Keratinocyte (primary cell): ENCODE data around the gene ZNF177.
"Not testable (repeated sequence)": the region's sequence is repeated elsewhere in the genome, so short reads cannot be mapped to it uniquely, and the experiment has no call there.

ENCODE experiments used
- CTCF ChIP-seq, 3 experiments: IDR thresholded peaks in 1 of 3; conservative IDR thresholded peaks in 1 of 3; optimal IDR thresholded peaks in 1 of 3; 2 replicates in 2 of 3; 3 replicates in 1 of 3; pipeline versions ENCODE3 to v1.5.1; 2011; ENCODE audit warnings: low read length in 3 of 3, mild to moderate bottlenecking in 3 of 3, moderate library complexity in 2 of 3, control low read depth in 1 of 3, inconsistent platforms in 1 of 3; ENCODE audit not compliant: insufficient read depth in 2 of 3; ENCODE audit errors: extremely low read depth in 1 of 3
- EZH2 ChIP-seq: IDR thresholded peaks from one replicate; pipeline ENCODE4 v1.6.1; 2012; ENCODE audit warnings: inconsistent platforms, mild to moderate bottlenecking, low read length, moderate library complexity

GRCh38 chr19:9321756-9322155 lies 41.1 kb upstream of the ZNF177 start:
- TF ChIP-seq CTCF (optimal IDR thresholded peaks at IDR 0.05 in 1 of 3, IDR thresholded peaks at IDR 0.05 in 1 of 3, conservative IDR thresholded peaks at IDR 0.05 in 1 of 3; ENCODE audit: extremely low read depth in 1 of 3, insufficient read depth in 2 of 3, low read length in 3 of 3); EZH2: not testable (repeated sequence)
